ENCODE results near the gene CS.
"Not testable (repeated sequence)": the region's sequence is repeated elsewhere in the genome, so short reads cannot be mapped to it uniquely, and the experiment has no call there.

CS gene

DNA sequence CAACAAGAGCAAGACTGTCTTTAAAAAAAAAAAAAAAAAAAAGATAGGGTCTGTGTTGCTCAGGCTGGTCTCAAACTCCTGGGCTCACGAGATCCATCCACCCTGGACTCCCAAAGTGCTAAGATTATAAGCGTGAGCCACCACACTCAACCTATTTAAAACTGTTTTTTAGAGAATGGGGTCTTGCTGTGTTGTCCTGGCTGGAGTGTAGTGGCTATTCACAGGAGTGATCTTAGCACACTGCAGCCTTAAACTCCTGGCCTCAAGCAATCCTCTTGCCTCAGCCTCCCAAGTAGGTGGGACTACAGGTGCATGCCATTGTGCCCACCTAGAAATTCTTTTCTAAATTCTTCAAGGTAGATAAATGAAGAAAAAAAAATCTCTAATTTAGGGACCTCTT, 25.8 kb downstream of the CS start:
- no peak for DNase-seq

DNA sequence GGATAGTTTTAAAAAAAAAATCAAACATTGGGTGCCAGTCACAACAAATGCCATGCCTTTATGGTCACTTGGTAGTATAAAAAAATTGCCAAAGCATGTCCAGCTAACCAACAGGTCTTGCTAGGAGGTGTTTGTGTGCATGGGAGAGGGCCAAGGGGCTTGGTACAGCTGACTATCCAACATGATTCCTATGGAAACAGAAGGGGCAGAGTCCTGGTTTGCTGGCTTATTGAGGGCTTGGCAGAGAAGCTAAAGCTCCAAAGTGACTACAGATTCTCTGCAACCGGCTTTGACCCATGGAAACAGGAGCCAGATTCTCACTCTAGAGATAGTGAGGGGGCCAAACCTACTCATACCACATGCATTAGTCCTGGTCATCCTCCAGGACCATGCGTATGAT, 27.7 kb downstream of the CS start:
- DNase-seq = not testable (repeated sequence)

DNA sequence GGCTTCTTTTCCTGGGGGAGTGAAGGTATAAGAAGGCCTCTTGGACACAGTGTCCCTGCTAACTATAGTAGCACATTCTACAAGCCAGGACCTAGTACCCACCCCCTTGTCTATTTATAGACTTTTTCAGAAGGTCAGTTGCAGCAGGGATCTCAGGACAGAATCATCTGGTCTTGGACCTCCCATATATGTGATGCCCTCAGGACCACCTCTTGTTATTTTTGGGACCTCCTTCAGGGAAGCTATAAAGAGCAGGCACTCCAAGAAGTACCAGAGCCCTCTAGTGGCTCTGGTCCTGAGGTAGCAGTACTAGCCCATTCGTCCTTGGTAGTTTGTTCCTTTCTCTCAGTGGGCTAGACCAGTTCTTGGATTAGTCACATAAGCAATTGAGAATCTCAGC, 29.1 kb downstream of the CS start:
- DNase-seq = no peak

DNA sequence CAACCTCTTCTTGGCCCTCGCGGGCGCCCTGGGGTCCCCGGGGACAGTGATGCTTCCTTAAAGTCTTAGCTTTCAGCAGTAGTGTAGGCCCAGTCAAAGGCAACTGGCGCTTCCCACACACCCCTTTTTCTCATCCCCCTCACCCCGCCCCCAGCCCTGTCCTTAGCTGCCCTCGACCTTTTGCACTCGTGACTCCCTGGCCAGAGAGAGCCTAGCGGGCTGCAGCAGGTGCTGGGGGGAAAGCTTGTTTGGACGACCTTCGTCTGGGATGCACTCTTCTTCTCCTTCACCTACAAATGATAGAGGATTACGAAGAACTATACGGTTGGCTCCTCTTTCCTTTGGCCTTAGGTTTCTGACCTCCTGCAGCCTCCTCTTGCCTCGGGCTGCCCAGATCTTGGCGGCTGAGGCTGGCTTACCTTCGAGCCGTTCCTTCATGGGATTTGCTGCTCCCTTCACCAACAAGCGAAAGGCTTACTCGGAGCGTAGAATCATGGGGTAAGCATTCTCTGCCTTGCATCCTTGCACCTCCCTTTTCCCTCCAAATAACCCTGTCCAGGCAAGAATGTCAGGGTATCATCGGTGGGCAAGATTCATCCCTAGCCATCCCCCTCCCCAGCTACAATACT, 32.6 kb downstream of the CS start:
- DNase-seq = no peak

DNA sequence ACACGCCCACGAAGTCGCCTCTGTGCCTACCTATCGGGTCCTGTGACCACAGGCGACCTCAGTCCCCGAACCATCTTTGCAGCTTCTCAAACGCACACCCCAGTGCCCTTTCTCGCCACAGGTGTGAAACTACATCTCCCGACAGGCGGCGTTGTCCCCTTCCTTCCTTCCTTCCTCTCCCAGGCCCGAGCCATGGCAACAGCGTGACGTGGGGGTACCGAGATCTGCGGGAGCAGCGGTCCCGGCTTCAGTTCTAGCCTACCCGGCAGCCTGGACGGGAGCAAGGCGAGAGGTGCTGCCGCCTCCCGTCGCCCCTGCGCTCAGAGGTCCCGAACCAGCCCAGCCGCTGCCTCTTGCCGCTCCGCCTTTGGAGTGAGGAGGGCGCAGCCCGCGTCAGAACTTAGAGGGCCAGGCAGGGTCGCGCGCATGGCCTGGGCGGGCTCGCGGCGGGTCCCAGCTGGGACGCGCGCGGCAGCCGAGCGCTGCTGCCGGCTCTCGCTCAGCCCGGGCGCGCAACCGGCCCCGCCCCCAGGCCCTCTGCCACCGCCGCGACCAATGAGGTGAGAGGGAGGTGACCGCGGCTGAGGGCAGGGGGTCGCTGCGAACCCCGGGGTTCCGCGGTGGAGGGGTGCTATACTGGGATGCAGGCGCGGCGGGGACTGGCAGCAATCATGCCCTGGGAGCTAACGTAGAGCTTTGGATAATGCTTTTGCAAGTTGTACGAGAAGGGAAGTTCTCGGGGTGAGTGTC, 33.3 kb downstream of the CS start, which contains the start of gene COQ10A:
Gene COQ10A, plus strand, starts transcription at position 250 of the 750 bp plus-strand sequence. Its CDS starts 177 bp downstream, at position 427.
- DNase-seq = peak; percentile 89 to 91

DNA sequence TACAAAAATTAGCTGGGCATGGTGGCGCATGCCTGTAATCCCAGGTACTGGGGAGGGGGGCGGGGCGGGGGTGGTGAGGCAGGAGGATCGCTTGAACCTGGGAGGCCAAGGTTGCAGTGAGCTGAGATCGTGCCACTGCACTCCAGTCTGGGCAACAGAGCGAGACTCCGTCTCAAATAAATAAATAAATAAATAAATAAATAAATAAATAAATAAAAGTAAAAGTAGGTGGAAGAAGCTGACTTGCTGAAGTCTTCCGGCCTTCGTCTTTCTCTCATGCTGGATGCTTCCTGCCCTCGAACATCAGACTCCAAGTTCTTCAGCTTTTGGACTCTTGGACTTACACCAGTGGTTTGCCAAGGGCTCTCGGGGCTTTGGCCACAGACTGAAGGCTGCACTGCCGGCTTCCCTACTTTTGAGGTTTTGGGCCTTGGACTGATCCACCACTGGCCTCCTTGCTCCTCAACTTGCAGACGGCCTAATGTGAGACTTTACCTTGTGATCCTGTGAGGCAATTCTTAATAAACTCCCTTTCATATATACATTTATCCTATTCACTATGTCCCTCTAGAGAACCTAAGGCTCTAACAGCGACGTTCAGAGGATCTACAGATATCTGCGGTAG, 34.0 kb downstream of the CS start:
- not testable (repeated sequence) for DNase-seq

DNA sequence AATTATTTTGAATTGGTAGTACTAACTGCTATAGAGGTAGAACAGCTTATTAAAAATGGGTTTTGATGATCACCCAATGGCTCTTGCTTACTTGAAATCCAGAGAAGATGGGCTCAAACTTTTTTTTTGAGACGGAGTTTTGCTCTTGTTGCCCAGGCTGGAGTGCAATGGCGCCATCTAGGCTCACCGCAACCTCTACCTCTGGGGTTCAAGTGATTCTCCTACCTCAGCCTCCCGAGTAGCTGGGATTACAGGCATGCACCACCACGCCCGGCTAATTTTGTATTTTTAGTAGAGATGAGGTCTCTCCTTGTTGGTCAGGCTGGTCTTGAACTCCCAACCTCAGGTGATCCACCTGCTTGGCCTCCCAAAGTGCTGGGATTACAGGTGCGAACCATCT, 37.2 kb downstream of the CS start:
- not testable (repeated sequence) for DNase-seq

DNA sequence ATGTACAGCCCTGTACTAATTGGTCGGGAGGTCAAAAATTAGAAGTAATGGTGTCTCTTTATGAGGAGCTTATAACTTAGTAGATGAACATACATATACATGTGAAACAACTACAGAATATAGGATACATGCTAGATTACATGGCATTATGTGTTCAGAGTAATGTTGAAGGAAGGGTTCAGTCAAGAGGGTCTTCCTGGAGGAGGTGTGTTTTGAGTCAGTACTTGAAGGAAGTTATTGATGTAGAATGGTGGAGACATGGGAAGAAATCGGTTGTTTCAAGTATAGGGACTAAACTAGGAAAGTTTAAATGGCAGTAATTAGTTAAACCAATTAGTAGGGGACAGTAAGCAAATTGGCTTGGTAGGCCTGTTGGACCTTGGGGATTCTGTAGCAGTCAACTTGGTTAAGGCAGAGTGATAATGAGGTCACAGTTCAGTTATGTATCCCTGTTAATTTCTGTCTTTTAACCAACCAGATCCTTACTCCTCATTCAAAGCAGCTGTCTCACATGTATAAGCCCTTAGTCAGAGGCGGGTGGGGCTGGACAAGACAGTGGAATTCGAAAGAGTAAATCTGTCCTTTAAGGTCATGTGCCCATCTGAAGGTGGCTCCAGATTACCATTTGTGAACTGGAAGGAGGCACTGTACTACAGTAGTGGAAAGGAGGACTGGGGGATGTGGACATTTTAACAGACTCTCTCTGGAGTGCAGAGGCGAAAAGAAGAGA, 38.5 kb downstream of the CS start:
- DNase-seq = no peak

DNA sequence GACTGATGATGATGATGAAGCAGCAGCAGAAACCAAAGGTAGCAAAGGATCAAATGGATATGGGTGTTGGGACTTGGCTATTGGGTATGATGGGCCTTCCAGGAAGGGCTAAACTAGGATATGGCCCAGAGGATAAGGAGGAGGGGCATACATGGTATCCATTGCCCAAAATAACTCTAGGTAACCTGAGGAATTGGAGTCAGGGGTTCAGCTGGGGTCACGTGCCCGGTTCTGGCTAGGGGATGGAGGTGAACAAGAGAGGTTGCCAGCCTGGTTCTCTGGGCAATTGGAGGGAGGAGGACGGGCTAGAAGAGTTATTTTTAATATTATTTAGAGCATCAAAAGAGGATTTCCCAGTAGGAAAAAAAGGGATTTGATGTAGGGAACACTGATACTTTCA, 39.2 kb downstream of the CS start:
- DNase-seq = no peak

DNA sequence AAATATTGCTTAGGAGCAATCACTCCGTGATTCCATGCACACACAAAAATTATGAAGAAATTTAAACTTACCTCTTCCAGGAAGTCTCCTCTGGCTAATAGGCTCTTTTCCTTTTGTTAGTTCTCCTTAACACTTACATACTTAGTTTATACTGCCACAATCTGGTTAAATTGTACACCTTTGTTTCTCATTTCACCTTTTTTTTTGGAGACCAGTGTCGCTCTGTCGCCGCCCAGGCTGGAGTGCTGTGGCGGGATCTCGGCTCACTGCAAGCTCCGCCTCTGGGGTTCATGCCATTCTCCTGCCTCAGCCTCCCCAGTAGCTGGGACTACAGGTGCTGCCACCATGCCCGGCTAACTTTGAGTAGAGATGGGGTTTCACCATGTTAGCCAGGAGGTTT, 39.8 kb downstream of the CS start:
- DNase-seq = no peak

DNA sequence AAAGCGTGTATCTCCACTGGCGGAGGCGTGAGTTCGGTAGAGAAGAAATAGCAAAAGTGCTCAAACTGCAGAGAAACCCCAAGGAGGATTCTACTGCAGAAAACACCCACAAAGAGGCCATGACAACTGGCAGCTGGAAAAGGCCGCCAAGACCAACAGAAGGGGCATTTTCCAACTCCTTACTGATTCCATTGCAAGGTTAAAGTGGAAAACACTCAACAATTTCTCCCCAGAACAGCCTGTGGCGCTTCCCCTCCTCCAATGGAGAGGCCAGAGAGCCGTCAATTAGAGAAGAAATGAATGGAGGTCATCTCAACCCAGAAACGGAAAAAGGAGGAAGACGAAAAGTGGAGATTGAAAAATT, 41.3 kb downstream of the CS start:
- no peak for DNase-seq

DNA sequence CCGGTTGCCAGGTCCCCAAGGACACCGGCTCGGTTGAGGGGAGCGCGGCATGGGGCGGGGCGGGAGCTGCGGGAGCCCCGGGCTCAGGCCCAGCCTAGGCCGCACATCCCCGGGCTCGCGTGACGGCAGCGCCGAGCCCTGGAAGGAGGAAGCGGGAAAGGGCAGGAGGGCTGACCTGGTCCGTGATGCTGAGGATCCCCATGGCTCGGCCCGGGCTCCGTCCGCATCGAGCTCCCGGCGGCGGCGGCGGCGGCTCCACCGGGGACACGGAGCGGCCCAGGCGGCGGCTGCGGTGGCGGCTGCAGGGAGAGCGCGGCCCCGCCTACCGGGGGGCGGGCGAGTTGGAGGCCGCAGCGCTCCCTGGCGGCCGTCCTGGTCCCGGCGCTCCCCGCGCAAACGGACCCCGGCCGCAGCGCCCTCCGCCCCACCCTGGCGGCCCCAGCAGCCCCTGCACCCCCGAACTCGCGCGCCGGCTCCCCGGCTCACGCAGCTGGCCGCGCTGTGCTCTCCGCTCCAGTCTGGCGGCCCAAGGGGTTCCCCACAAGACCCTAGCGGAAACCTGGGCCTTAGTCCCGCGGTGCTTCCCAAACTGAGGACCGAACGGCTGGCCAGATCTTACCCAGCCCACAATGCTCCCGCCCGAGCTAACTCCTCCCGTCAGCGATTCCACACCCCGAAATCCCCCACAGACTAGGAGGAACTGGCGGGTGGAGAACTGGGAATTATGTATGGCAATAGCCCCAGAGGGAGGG, 41.9 kb downstream of the CS start, which contains the start of gene ANKRD52:
Gene ANKRD52, minus strand, starts transcription at position 317 of the 752 bp plus-strand sequence. Its CDS starts 115 bp downstream, at position 202.
- DNase-seq = peak; percentile 68 to 69

DNA sequence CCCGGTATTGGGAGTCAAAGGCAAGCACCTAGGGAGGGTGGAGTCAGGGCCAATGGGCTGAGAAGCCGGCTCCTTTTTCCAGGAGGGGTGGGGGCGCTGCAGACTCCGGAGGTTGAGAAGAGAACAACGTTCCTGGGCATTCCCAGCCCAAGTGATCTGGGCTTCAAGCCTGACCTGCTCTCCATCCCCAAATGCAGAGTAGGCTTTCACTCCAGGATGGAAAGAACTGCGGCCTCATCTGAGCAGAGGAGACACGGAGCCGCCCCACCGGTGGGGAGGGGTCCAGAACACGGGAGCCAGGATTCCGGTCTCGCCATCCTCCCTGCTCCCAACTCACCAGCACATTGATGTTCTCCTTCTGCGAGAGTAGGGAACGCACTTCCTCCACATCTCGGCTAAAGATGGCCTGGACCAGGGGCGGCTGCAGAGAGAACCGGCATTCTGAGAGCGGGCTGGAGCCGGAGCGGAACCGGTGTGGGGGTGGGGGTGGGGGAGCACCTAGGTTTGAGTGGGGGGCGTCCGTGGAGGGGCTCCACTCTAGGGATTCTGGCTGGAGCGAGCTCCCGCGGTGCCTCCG, 42.6 kb downstream of the CS start:
- no peak for DNase-seq

DNA sequence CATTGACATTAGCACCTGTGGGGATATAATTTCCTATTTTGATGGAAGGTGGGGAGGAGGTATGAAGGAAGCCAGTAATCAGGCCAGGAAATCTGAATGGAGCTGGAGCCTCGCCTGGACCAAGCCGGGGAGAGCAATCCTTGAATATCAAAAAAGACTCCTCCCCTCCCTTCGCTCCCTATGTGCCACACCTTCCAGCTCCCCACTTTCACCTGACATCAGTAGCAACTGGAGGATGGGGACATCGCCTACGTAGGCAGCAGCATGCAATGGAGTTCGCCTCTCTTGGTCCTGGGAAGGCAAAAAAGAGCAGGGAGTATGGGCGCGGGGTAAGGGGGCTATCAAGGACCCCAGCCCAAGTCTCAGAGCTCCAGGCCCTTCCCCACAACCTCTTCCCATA, 43.1 kb downstream of the CS start:
- DNase-seq = no peak

DNA sequence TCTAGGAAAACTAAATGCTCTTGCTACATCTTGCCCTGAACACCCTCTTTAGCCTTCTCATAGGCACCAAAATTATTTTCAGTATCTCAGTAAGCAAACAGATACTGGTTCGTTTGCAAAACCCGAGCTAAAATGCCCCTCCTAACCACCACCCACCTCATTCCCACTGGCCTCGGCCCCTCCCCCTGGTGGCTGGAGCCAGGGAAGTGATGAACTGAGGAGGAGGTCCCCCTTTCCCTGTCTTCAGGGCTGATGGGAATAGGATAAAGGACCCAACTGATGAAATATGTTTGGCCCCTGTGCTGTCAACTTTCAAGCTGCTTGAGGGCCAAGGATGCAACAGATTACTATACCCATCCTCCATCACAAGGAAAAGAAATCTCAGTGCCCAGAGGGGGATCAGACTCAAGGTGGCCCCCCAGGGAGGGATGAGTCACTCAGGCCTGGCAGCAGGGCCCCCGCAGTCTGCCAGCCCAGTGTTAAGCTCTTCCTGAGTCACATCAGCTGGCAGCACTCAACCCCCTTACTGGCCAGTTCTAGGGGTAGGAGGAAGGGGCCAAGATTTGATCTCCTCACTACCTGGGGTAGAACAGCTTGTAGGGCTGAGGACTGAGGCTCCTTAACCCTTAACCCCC, 43.7 kb downstream of the CS start:
- no peak for DNase-seq

DNA sequence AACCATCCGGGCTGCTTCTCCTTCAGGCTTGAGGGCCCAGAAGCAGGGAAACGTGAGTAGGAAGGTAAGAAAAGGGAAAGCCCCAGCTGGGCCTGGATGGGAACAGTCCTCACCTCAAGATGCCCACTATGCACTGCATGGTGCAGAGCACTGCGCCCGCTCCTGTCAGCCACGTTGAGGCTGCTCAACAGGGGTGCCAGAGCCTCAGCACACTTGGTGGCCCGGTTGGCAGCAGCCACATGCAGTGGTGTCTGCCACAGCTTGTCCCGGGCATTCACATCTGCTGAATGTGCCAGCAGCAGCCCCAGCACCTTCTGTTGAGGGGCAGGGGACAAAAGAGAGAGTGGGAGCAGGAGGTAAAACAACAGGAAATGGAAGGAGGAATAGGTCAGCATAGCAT, 44.5 kb downstream of the CS start:
- no peak for DNase-seq

DNA sequence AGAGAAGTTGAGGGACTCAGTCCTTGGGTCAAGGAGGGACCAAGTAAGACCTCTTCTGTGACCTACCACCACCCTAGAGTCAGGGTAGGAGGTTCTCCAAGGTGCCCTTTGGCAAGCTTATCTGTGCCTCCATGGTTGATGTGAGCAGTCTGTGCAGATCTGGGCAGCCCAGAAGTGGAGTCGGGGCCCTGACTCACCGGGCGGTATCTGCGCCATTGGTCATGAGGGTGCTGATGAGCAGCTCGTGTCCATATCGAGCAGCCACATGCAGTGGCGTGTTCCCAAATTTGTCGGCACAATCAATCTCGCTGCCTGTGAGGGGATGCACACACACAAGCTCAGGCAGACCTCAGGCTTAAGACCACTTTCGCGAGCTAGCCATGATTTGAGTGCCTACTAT, 47.0 kb downstream of the CS start:
- DNase-seq = no peak

DNA sequence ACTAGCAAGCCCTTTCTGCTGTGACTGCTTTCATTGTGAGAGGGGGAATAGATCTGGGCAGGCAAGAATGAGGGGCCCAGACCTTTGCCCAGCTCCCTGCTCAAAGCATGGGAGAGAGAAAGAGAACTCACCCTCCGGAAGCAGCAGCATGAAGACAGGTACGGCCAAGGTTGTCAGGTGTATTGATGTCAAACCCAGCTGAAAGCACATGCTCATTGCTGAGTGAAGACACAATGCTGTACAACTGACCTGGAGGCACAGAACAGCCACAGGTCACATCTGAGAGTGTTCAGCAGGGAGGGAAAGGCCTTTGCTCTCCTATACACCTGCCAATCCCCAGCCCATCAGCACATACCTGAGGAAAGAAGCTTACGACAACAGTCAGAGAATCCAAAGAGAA, 47.5 kb downstream of the CS start:
- DNase-seq = no peak

DNA sequence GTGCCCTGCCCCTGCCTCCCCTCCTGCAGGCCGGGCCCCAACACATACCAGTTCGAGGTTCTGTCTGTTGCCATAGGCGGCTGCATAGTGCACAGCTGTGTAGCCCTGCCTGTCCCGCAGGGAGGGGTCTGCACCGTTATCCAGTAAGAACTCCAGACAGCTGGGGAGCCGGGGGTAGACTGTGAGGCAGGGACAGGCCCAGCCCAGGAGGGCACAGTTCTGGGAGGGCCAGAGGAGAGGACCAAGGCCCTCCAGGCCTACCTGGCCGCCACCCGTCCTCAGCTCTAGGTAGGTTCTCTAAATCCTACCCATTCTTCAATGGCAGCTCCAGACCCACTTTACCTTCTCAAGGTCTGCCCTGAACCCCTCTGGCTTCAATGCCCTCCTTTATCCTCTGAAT, 51.4 kb downstream of the CS start:
- no peak for DNase-seq

DNA sequence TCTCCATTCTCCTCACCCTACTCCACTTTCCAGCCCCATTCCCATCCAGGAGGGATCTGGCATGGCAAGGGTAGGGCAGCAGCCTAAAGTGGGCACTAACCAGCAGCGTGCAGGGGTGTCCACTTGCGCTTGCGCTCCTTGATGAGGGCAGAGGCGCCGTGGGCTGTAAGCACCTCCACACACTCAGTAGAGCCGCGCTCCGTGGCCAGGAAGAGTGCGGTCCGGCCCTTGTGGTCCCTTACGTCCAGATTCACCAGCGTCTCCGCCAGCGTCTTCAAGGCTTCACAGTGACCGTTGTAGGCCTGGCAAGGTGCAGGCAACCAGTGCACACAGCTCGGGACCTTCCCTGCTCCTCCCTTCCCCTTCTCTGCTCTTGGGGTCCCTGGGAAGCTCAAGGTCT, 52.2 kb downstream of the CS start:
- no peak for DNase-seq

DNA sequence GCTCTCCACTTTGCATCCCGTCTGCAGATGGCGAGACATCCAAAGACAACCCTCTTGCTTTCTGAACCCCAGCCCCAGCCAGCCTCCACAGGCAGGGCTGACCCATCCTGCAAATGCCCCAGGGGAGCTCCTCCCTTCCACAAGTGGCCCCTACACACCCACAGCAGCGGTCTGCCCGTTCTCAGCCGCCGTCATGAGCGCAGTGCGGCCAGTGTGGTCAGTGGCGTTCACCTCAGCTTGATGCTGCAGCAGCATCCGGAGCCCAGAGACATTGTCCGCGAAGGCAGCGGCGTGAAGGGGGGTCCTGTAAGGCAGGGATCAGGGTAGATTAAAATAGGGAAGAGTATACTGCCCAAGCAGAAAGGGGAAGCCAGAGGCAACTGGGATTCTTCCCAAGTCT, 55.6 kb downstream of the CS start:
- DNase-seq = no peak

DNA sequence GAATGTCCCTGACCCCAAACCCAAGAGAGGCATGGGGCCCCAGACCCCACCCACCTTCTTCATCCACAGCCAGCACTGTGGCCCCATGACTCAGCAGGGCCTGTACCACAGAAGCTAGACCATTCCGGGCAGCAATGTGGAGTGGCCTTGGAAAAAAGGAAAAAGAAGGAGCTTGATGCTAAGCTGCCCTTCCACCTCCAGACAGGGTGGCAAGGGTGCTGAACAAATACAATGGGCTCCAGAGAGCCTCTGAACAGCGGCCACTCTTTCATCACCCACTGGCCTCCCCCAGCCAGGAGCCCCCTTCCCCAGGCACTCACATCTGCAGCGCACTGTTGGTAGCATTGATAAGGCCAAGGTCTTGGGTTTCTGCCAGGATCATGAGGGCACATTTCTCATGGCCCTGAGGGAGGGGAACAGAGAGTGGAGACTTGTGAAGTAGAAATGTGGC, 56.4 kb downstream of the CS start:
- no peak for DNase-seq

Measured in activated CD4-positive, alpha-beta T cell treated with anti-CD3 and anti-CD28 coated beads, Interleukin-2, amount 50 U/mL, for 4 hours (primary cell).